Activated effector memory CD4-positive, alpha-beta T cell treated with anti-CD3 and anti-CD28 coated beads, Interleukin-2, amount 50 U/mL, for 16 hours (primary cell): ENCODE results near the gene SETD7.

ENCODE experiments used
- DNase-seq: peaks from one replicate; pipeline ENCODE4 v3.0.0-alpha.2; 2020

SETD7 gene

GRCh38 chr4:139556071-139556723, at the start of gene SETD7:
TSS of gene SETD7 (minus strand) at chr4:139556219. CDS start at chr4:139556137, 82 bp downstream.
- DNase-seq, result peak; percentile 85

DNA sequence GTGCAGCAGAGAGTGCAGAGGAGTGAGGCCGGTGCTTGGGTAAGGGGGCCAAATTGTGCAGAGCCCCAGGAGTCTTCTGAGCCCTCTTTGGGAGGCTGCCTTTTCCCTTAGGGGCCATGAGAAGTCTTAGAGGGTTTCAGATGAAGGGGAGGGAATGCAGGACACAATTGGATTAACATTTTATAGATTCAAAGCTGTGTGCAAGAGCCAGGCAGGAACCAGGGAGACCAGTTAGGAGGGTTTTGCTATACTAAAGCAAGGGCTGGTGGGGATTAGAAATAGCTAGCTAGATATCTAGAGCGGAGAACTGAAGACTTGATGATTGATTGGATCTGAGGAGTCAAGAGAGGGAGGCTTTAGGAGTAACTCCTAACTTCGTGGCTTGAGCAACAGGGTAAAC, 49.5 kb upstream of the SETD7 start:
- DNase-seq, result no peak

DNA sequence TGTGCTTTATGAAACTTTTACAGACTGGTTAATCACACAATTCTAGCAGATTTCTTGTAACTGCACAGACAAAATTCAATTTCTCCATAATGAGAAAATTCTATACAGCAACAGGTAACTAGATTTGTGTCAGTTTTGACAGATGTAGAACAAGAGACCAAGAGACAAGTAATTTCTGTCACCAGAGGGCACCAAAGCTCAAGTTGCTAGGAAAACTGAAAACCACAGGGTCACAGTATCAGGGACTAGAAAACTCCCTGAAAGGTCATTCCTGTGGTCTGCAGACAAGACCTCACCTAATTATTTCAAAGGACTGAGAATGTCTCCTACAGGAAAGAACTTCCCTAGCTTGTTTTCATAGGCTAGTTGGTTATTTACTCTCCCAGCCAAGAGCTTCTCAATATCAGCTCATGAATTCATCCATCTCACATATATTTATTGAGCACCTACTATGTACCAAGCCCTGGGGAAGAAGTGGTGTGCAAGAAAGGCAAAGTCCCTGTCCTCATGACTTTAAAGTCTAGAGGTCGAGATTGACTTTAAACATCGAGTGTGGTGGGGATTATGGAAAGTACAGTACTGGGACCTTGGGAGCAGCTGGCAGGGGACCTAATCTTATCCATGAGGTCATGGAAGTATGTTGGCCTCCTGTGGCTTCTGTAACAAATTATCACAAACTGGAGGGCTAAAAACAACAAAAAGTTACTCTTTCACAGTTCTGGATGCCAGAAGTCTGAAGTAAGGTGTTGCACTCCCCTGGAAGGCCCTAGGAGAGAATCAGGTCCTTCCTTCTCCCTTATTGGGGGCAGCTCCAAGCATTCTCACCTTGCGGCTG, 47.8 kb upstream of the SETD7 start:
- no peak for DNase-seq

DNA sequence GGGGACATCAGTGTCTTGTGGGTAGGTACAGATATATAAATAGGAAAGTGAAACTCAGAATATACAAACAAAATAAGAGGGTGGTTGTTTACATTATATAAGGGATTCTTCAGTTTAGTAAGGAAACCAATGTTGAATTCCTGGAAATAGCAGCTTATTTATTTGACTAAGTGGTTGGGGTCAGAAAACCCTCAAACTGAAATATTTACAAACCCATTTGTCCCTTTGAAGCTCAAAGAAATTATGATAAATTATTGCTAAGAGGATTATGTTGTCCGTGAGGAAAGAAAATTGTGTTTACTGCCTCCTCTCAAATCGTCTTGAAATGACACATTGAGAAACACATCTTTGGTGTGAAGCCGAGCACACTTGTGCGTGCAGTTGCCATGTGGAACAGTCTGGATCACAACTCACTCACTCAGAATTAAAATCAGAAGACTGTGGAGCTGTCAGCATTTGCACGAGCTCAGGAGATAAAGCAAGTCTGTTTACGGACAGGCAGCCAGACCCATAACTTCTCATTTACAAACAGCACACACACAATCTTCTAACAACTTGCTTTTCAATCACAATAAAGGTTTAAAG, 46.8 kb upstream of the SETD7 start:
- DNase-seq, result no peak

- DNase-seq, result no peak
These were observed 44.6 kb upstream of the SETD7 start for GRCh38 chr4:139600662-139601061.

DNA sequence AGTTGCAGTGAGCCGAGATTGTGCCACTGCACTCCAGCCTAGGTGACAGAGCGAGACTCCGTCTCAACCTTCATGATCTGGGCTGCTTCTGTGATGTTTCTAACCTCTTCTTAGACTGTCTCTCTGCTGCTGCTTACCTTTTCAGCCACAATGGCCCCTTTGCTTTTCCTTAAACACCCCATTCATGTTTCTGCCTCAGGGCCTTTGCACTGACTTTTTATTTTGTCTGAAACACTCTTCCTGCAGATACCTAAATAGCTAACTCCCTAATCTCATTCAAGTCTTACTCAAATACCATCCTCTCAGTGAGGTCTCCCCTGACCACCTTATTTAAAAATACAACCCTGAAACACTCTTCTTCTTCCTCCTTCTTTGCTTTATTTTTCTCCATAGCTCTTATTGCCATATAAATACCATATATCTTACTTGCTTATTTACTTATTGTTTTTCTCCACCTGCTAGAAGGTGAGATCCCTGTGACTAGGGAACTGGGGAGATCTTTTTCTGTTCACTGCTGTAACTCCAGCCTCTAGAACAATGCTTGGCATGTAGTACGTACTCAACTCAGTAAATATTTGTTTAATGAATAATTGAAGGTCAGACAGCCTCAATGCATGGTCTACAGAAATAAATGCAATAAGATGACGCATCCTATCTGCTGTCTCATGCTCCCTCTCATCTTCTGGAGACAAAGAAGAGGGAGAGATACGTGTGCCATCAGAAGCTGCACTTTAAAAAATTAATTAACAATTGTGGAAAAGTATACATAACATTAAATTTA, 43.8 kb upstream of the SETD7 start:
- DNase-seq, result no peak

DNA sequence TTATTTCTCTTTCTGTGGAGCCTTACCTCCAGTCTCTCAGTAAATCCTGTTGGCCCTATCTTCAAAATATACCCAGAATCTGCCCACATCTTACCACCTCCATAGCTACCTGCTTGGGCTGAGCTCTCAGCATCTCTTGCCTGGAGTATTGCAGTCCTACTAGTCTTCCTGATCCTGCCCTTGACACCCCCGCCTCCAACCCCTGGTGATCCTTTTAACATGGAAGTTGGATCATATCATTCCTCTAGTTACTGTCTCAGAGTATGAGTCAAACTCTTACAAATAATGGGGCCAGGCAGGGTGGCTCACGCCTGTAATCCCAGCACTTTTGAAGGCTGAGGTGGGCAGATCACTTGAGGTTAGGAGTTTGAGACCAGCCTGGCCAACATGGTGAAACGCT, 43.1 kb upstream of the SETD7 start:
- DNase-seq, result no peak

GRCh38 chr4:139596684-139597279, 40.8 kb upstream of the SETD7 start:
- no peak for DNase-seq

DNA sequence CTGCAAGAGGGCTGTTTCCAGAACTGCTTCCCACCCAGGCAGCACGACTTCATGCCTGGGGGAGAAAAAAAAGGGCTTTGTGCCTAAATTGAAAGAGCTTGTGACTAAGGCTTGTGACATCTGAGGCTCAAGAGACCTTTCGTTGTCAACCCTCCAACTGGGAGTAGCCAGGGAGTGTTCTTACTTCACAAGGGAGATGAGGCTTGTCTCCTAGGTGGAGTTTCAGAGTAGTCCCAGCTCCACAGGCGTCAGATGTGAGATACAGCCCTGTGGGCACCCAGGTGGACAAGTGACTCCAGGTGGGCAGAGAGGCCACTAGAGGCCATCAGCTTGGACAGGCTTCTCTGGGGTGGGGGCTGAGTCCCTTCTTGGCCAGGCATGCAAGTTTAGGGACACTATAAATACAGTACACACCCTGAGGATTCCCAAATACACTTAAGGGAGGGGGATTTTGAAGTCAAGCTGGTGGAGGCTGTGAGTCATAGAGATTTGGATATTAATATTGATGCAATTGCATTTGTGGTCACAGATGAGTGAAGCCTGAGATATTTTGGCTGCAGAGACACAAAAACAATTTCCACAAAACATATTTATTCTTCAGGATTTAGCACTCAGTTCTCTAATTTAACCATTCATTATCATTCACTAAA, 40.1 kb upstream of the SETD7 start:
- DNase-seq, result no peak

- DNase-seq, result no peak
These were observed 38.7 kb upstream of the SETD7 start for GRCh38 chr4:139594591-139595185.

GRCh38 chr4:139593091-139593564, 37.1 kb upstream of the SETD7 start:
- DNase-seq, result no peak

DNA sequence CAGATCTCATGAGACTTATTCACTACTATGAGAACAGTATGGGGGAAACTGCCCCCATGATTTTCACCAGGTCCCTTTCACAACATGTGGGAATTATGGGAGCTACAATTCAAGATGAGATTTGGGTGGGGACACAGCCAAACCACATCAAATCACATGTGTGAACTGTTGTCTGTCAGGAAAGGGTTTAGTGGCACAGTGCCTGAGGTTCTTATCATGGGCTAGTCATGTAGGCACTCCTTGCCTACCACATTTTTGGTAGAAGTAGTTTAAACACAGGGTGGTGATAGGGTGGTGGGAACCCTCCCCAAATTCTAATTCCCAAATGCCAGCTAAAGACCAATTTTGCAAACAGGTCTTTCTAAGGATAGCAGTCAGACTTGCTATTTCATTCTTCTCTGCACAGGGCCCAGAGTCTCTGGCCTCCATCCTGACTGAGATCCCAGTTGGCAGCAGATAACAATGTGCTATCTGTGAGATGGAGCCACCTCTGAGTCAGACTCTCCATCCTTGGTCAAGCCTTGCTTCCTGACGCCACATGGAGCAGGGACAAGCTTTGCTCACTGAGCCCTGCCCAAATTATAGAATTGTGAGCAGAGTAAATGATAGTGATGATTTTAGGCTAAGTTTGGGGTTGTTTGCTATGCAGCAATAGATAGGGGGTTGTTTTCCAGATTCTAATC, 33.5 kb upstream of the SETD7 start:
- no peak for DNase-seq

- no peak for DNase-seq
These were observed 31.4 kb upstream of the SETD7 start for GRCh38 chr4:139587446-139587845.

DNA sequence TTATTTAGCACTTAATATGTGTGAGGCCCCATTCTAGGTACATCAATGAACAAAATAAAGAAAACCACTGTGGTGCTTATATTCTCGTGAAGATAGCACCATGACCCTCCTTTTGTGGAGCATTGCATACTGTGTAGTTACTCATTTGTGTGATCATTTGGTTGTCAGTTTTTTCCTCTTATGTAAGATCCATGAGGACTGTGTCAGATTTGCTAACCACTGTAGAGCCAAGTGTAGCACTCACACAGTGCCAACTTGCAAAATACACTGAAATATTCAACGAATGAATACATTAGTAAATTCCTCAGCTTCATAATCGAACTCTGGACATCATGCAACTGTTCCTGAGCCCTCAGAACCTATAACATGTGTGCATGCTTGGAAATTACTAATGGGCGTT, 29.5 kb upstream of the SETD7 start:
- no peak for DNase-seq

GRCh38 chr4:139584784-139585183, 28.8 kb upstream of the SETD7 start:
- DNase-seq, result no peak

DNA sequence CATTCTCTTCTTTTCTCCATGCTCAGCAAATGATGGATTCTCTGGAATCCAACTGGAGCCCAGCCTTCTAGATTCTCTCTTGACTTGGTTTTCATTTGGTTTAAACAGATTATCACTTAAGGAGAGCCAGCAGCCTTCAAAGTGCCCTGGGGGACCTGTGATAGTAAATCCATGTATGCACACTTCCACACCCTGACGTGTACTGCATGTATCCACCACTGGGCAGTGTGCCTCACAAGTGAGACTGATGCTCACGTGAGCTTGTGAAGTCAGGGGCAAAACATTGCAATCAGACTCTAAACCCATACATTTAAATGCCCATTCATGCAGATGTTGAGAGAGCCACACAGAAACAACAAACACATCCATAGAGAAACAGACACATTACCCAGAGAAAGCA, 28.0 kb upstream of the SETD7 start:
- no peak for DNase-seq

GRCh38 chr4:139582044-139582443, 26.0 kb upstream of the SETD7 start:
- no peak for DNase-seq

DNA sequence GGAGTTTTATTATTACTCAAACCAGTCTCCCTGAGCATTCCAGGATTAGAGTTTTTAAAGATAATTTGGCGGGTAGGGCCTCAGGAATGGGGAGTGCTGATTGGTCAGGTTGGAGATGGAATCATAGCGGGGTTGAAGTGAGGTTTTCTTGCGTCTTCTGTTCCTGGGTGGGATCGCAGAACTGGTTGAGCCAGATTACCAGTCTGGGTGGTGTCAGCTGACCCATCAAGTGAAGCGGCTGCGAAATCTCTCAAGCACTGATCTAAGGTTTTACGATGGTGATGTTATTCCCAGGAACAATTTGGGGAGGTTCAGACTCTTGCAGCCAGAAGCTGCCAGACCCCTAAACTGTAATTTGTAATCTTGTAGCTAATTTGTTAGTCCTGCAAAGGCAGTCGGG, 25.1 kb upstream of the SETD7 start:
- DNase-seq, result no peak

- DNase-seq, result no peak
These were observed 20.2 kb upstream of the SETD7 start for GRCh38 chr4:139576219-139576618.

GRCh38 chr4:139575072-139575471, 19.1 kb upstream of the SETD7 start:
- no peak for DNase-seq

GRCh38 chr4:139574641-139575040, 18.6 kb upstream of the SETD7 start:
- no peak for DNase-seq
